Activated CD8-positive, alpha-beta memory T cell treated with anti-CD3 and anti-CD28 coated beads for 1 hour (primary cell): ENCODE results near the gene PNLIPRP2.

Experiments
- DNase-seq, 2 donors: peaks; one replicate each; pipeline ENCODE4 v3.0.0-alpha.2; 2020; ENCODE audit warnings: low read depth in 1 of 2; ENCODE audit errors: extremely low read depth in 1 of 2

PNLIPRP2 gene

GRCh38 chr10:116679351-116679750 lies 58.6 kb downstream of the PNLIPRP2 start:
- DNase-seq: no peak

GRCh38 chr10:116683166-116683565 lies 62.4 kb downstream of the PNLIPRP2 start:
- no peak for DNase-seq

- no peak for DNase-seq
These were observed 63.1 kb downstream of the PNLIPRP2 start for GRCh38 chr10:116683821-116684220.

- no peak for DNase-seq
These were observed 64.0 kb downstream of the PNLIPRP2 start for GRCh38 chr10:116684781-116685180.

GRCh38 chr10:116685807-116686206 lies 65.1 kb downstream of the PNLIPRP2 start:
- no peak for DNase-seq

- DNase-seq: no peak
These were observed 65.9 kb downstream of the PNLIPRP2 start for GRCh38 chr10:116686632-116687031.

GRCh38 chr10:116687633-116688032 lies 66.9 kb downstream of the PNLIPRP2 start:
- DNase-seq: no peak

- DNase-seq: no peak
These were observed 67.5 kb downstream of the PNLIPRP2 start for GRCh38 chr10:116688241-116688711.

GRCh38 chr10:116688741-116689495 lies 68.2 kb downstream of the PNLIPRP2 start:
- DNase-seq: no peak

- no peak for DNase-seq
These were observed 69.0 kb downstream of the PNLIPRP2 start for GRCh38 chr10:116689744-116690143.

- no peak for DNase-seq
These were observed 69.9 kb downstream of the PNLIPRP2 start for GRCh38 chr10:116690356-116691322.

- no peak for DNase-seq
These were observed 70.9 kb downstream of the PNLIPRP2 start for GRCh38 chr10:116691635-116692034.

GRCh38 chr10:116692225-116692624 lies 71.5 kb downstream of the PNLIPRP2 start:
- DNase-seq: no peak

GRCh38 chr10:116694243-116694926 lies 73.6 kb downstream of the PNLIPRP2 start:
- no peak for DNase-seq
